PC-9 (cell line): Measurements from ENCODE around the gene RASSF10. TPM values are rescaled to one million over a fixed set of nuclear protein-coding genes. Genes with fewer than 3 reads are reported as not detected.

Source experiments
- BruUV-seq: library from RNA; stranded (reverse); fragments of 400-500 nt; replicated peaks from 2 replicates; lab custom pipeline; 2021; lab: Mats Ljungman, UMichigan
- CTCF ChIA-PET: fragments of 300-600 bp; sonication (Branson Sonifier 250); formaldehyde crosslinking; loops from one replicate; lab custom pipeline; 2022; ENCODE audit warnings: antibody characterized with exemption; lab: Charles Lee
- POLR2A ChIA-PET: fragments of 300-600 bp; sonication (Branson Sonifier 250); formaldehyde crosslinking; loops from one replicate; lab custom pipeline; 2022; ENCODE audit warnings: antibody characterized with exemption; ENCODE audit not compliant: unreplicated experiment; lab: Charles Lee
- DNase-seq, 2 experiments: peaks; one replicate each; pipeline versions ENCODE4 v3.0.0 to v3.0.0-alpha.2; 2015 to 2022; ENCODE audit warnings: mixed read lengths in 1 of 2
- H2AFZ ChIP-seq: fragments of 200-600 bp; sonication (generic); 2 replicates; pipeline ENCODE4 v1.8.1; 2017; ENCODE audit warnings: antibody characterized with exemption
- H3F3A ChIP-seq: fragments of 200-600 bp; sonication (generic); 2 replicates; pipeline ENCODE4 v1.8.1; 2017; ENCODE audit warnings: antibody characterized with exemption, mild to moderate bottlenecking, low read depth; ENCODE audit not compliant: insufficient read depth
- H3K27ac ChIP-seq: fragments of 200-600 bp; sonication (generic); 2 replicates; pipeline ENCODE4 v1.6.1; 2016; ENCODE audit warnings: mixed run types
- H3K27me3 ChIP-seq: fragments of 200-600 bp; sonication (generic); 2 replicates; pipeline ENCODE4 v1.6.1; 2016; ENCODE audit warnings: low read depth, mixed run types; ENCODE audit not compliant: insufficient read depth
- H3K36me3 ChIP-seq: fragments of 200-600 bp; sonication (generic); 2 replicates; pipeline ENCODE4 v1.6.1; 2016; ENCODE audit warnings: low read depth, mixed run types
- H3K4me1 ChIP-seq: fragments of 200-600 bp; sonication (generic); replicated peaks from 2 replicates; pipeline ENCODE4 v1.6.1; 2016; ENCODE audit warnings: mixed run types; ENCODE audit not compliant: insufficient read depth
- H3K4me2 ChIP-seq: fragments of 200-600 bp; sonication (generic); 2 replicates; pipeline ENCODE4 v1.6.1; 2017; ENCODE audit warnings: mixed run types
- H3K4me3 ChIP-seq: fragments of 200-600 bp; sonication (generic); 2 replicates; pipeline ENCODE4 v1.6.1; 2016; ENCODE audit warnings: mixed run types
- H3K79me2 ChIP-seq: fragments of 200-600 bp; sonication (generic); 2 replicates; pipeline ENCODE4 v1.6.1; 2017; ENCODE audit warnings: low read depth, mixed run types
- H3K9me2 ChIP-seq: fragments of 200-600 bp; sonication (generic); 2 replicates; pipeline ENCODE4 v1.8.1; 2017; ENCODE audit warnings: mild to moderate bottlenecking; ENCODE audit not compliant: insufficient read depth
- H3K9me3 ChIP-seq: fragments of 200-600 bp; sonication (generic); 2 replicates; pipeline ENCODE4 v1.8.1; 2016; ENCODE audit warnings: low read depth; ENCODE audit not compliant: insufficient read depth
- H4K20me1 ChIP-seq: fragments of 200-600 bp; sonication (generic); 2 replicates; pipeline ENCODE4 v1.8.1; 2017; ENCODE audit not compliant: insufficient read depth
- CTCF ChIP-seq: fragments of 200-600 bp; sonication (generic); conservative IDR thresholded peaks from 2 replicates; pipeline ENCODE4 v1.6.1; 2017; ENCODE audit warnings: mixed run types, antibody characterized with exemption, mild to moderate bottlenecking, moderate library complexity
- EZH2 ChIP-seq: fragments of 200-600 bp; sonication (generic); IDR thresholded peaks from 2 replicates; pipeline ENCODE4 v1.8.0; 2017; ENCODE audit warnings: antibody characterized with exemption, low read depth
- intact Hi-C: fragments of 100-400 bp; cut with micrococcal nuclease; formaldehyde crosslinking; loops from one replicate; pipeline ENCODE4 v1.10.0; 2022; ENCODE audit not compliant: unreplicated experiment
- total RNA-seq: library from RNA; stranded (reverse); gene quantifications from 2 replicates; pipeline ENCODE4 v1.2.3, GENCODE V29; 2021

RASSF10 gene
- total RNA-seq, 1 experiment from 2014 or later: 0.35 TPM

- ChIA-PET CTCF (no interaction called here), POLR2A (no interaction called here)
- Histone ChIP-seq H3K27me3 (no peaks in the 10 kb centered on the region), H3K9me2 (no peaks in the 10 kb centered on the region), H2AFZ (no peak overlapping the region), H3K79me2 (no peaks in the 10 kb centered on the region), H3K4me2 (no peak overlapping the region), H3K4me3 (no peak overlapping the region), H4K20me1 (no peaks in the 10 kb centered on the region), H3K36me3 (no peaks in the 10 kb centered on the region), H3F3A (no peaks in the 10 kb centered on the region), H3K27ac (no peak overlapping the region), H3K4me1 (peaks cover 11% of the 10 kb centered on the region; the same call in 1 of the 2 replicates), H3K9me3 (no peaks in the 10 kb centered on the region)
- BruUV-seq: no TSS peak
- intact Hi-C loops: no loop called here
- no peak for TF ChIP-seq CTCF
- TF ChIP-seq EZH2: no peak
- DNase-seq: no peak
Observed at GRCh38 chr11:13010749-13011465, 1.8 kb downstream of the RASSF10 start.

- no peak overlapping the region for H3K4me2 ChIP-seq
- no peak overlapping the region for H2AFZ ChIP-seq
- ChIA-PET CTCF (no interaction called here), POLR2A (interaction anchor here (0.6 kb wide), 1 partner anchor 722 kb away, joined by 4 read pairs; no protein-coding TSS in a partner anchor)
- TF ChIP-seq EZH2 (no peak), CTCF (no peak)
- H3K9me2 ChIP-seq: no peaks in the 10 kb centered on the region
- no peaks in the 10 kb centered on the region for H3K9me3 ChIP-seq
- H3K4me3 ChIP-seq: no peak overlapping the region
- no TSS peak for BruUV-seq
- no peak overlapping the region for H3K27ac ChIP-seq
- intact Hi-C loops: no loop called here
- H3K36me3 ChIP-seq: no peaks in the 10 kb centered on the region
- no peaks in the 10 kb centered on the region for H3K27me3 ChIP-seq
- no peak for DNase-seq
- peaks cover 11% of the 10 kb centered on the region; the same call in 1 of the 2 replicates for H3K4me1 ChIP-seq
- no peaks in the 10 kb centered on the region for H3K79me2 ChIP-seq
- H4K20me1 ChIP-seq: no peaks in the 10 kb centered on the region
- H3F3A ChIP-seq: no peaks in the 10 kb centered on the region
Observed at GRCh38 chr11:13011466-13012055, 2.4 kb downstream of the RASSF10 start.

GRCh38 chr11:13012056-13012661 lies 3.0 kb downstream of the RASSF10 start:
- Histone ChIP-seq H3K4me2 (no peak overlapping the region), H3K27ac (no peak overlapping the region), H3F3A (no peaks in the 10 kb centered on the region), H3K9me3 (no peaks in the 10 kb centered on the region), H3K79me2 (no peaks in the 10 kb centered on the region), H4K20me1 (no peaks in the 10 kb centered on the region), H3K4me3 (no peak overlapping the region), H3K9me2 (no peaks in the 10 kb centered on the region), H3K4me1 (peaks cover 11% of the 10 kb centered on the region; the same call in 1 of the 2 replicates), H2AFZ (no peak overlapping the region), H3K27me3 (no peaks in the 10 kb centered on the region), H3K36me3 (no peaks in the 10 kb centered on the region)
- CTCF ChIA-PET: no interaction called here
- no peak for TF ChIP-seq EZH2
- no peak for TF ChIP-seq CTCF
- POLR2A ChIA-PET: interaction anchor here (0.6 kb wide), 1 partner anchor 723 kb away, joined by 4 read pairs; no protein-coding TSS in a partner anchor
- intact Hi-C loops: no loop called here
- BruUV-seq: no TSS peak
- no peak for DNase-seq
